ENCODE measurements around the gene RB1. TPM values are rescaled to one million over a fixed set of nuclear protein-coding genes. Genes with fewer than 3 reads are reported as not detected.
A peak's percentile ranks its signal among the peaks of the same experiment; 100 is the strongest.

The RB1 gene
- total RNA-seq, 2 donors from 2014 or later, result 18.7 to 20.1 TPM

- H3K27me3 ChIP-seq (ENCODE audit: control insufficient read depth, insufficient read depth, low read length, poor library complexity, severe bottlenecking), result peaks cover 19% of the 10 kb centered on the region
- no peaks in the 10 kb centered on the region for H3K9me3 ChIP-seq (ENCODE audit: control insufficient read depth, low read length)
- WGBS, 2 experiments (ENCODE audit: insufficient coverage in 1 of 2, insufficient read length in 1 of 2), result 90 to 95% methylated on average over 8 to 19 of the region's 19 CpGs
- DNase-seq, result no peak
- no peaks in the 10 kb centered on the region for H3K36me3 Mint-ChIP-seq (ENCODE audit: low read depth)
- no peak overlapping the region for H3K4me3 Mint-ChIP-seq
- H3K27me3 Mint-ChIP-seq (ENCODE audit: insufficient read depth), result peaks cover 20% of the 10 kb centered on the region
- no peak overlapping the region for H3K4me3 ChIP-seq (ENCODE audit: low read length)
- TF ChIP-seq, protein P1, sequence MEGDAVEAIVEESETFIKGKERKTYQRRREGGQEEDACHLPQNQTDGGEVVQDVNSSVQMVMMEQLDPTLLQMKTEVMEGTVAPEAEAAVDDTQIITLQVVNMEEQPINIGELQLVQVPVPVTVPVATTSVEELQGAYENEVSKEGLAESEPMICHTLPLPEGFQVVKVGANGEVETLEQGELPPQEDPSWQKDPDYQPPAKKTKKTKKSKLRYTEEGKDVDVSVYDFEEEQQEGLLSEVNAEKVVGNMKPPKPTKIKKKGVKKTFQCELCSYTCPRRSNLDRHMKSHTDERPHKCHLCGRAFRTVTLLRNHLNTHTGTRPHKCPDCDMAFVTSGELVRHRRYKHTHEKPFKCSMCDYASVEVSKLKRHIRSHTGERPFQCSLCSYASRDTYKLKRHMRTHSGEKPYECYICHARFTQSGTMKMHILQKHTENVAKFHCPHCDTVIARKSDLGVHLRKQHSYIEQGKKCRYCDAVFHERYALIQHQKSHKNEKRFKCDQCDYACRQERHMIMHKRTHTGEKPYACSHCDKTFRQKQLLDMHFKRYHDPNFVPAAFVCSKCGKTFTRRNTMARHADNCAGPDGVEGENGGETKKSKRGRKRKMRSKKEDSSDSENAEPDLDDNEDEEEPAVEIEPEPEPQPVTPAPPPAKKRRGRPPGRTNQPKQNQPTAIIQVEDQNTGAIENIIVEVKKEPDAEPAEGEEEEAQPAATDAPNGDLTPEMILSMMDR (conservative IDR thresholded peaks at IDR 0.05), result no peak
- no peak overlapping the region for H3K27ac ChIP-seq (ENCODE audit: low read depth, low read length)
- H3K4me1 Mint-ChIP-seq, result peaks cover 13% of the 10 kb centered on the region
- H3K36me3 ChIP-seq (ENCODE audit: control insufficient read depth, insufficient read depth, low read length), result no peaks in the 10 kb centered on the region
- no peak overlapping the region for H3K27ac Mint-ChIP-seq
- no peaks in the 10 kb centered on the region for H3K9me3 Mint-ChIP-seq
- H3K9ac ChIP-seq (ENCODE audit: extremely low read depth, low read length, poor library complexity, severe bottlenecking), result no peak overlapping the region
- H3K4me1 ChIP-seq (ENCODE audit: control insufficient read depth, insufficient read depth, low read length), result no peaks in the 10 kb centered on the region
Observed at GRCh38 chr13:48502601-48503319, 199.2 kb downstream of the RB1 start.

GRCh38 chr13:48504606-48505005 is 201.1 kb downstream of the RB1 start:
- DNase-seq, result no peak
- H3K4me3 Mint-ChIP-seq, result no peak overlapping the region
- no peaks in the 10 kb centered on the region for H3K9me3 Mint-ChIP-seq
- H3K4me1 Mint-ChIP-seq, result peaks cover 13% of the 10 kb centered on the region
- TF ChIP-seq, protein P1 (conservative IDR thresholded peaks at IDR 0.05), result peak; percentile 43
- Histone ChIP-seq H3K27me3 (ENCODE audit: control insufficient read depth, insufficient read depth, low read length, poor library complexity, severe bottlenecking) (peaks cover 29% of the 10 kb centered on the region), H3K9ac (ENCODE audit: extremely low read depth, low read length, poor library complexity, severe bottlenecking) (no peak overlapping the region), H3K4me1 (ENCODE audit: control insufficient read depth, insufficient read depth, low read length) (no peaks in the 10 kb centered on the region), H3K36me3 (ENCODE audit: control insufficient read depth, insufficient read depth, low read length) (no peaks in the 10 kb centered on the region), H3K4me3 (ENCODE audit: low read length) (no peak overlapping the region), H3K9me3 (ENCODE audit: control insufficient read depth, low read length) (no peaks in the 10 kb centered on the region), H3K27ac (ENCODE audit: low read depth, low read length) (no peak overlapping the region)
- peaks cover 35% of the 10 kb centered on the region for H3K27me3 Mint-ChIP-seq (ENCODE audit: insufficient read depth)
- no peak overlapping the region for H3K27ac Mint-ChIP-seq
- H3K36me3 Mint-ChIP-seq (ENCODE audit: low read depth), result no peaks in the 10 kb centered on the region
- 82 to 95% methylated on average over 7 to 8 of the region's 8 CpGs for WGBS, 2 experiments (ENCODE audit: insufficient coverage in 1 of 2, insufficient read length in 1 of 2)

GRCh38 chr13:48505012-48505411 is 201.5 kb downstream of the RB1 start:
- no peak overlapping the region for H3K4me3 ChIP-seq (ENCODE audit: low read length)
- TF ChIP-seq, protein P1 (conservative IDR thresholded peaks at IDR 0.05), result peak; percentile 47
- Mint-ChIP-seq H3K4me3 (no peak overlapping the region), H3K9me3 (no peaks in the 10 kb centered on the region), H3K4me1 (peaks cover 15% of the 10 kb centered on the region), H3K27me3 (ENCODE audit: insufficient read depth) (peaks cover 38% of the 10 kb centered on the region), H3K27ac (no peak overlapping the region), H3K36me3 (ENCODE audit: low read depth) (no peaks in the 10 kb centered on the region)
- H3K27ac ChIP-seq (ENCODE audit: low read depth, low read length), result no peak overlapping the region
- peak; percentile 75 for DNase-seq
- H3K36me3 ChIP-seq (ENCODE audit: control insufficient read depth, insufficient read depth, low read length), result no peaks in the 10 kb centered on the region
- peaks cover 33% of the 10 kb centered on the region for H3K27me3 ChIP-seq (ENCODE audit: control insufficient read depth, insufficient read depth, low read length, poor library complexity, severe bottlenecking)
- no peak overlapping the region for H3K9ac ChIP-seq (ENCODE audit: extremely low read depth, low read length, poor library complexity, severe bottlenecking)
- no peaks in the 10 kb centered on the region for H3K9me3 ChIP-seq (ENCODE audit: control insufficient read depth, low read length)
- no peaks in the 10 kb centered on the region for H3K4me1 ChIP-seq (ENCODE audit: control insufficient read depth, insufficient read depth, low read length)
- WGBS, 2 experiments (ENCODE audit: insufficient coverage in 1 of 2, insufficient read length in 1 of 2), result 90 to 91% methylated on average over 3 to 4 of the region's 4 CpGs
